Measurements from ENCODE around the gene FBXL4. TPM values are rescaled to one million over a fixed set of nuclear protein-coding genes. Genes with fewer than 3 reads are reported as not detected.

FBXL4 gene
- total RNA-seq, 1 experiment from 2014 or later: 15.1 TPM

DNA sequence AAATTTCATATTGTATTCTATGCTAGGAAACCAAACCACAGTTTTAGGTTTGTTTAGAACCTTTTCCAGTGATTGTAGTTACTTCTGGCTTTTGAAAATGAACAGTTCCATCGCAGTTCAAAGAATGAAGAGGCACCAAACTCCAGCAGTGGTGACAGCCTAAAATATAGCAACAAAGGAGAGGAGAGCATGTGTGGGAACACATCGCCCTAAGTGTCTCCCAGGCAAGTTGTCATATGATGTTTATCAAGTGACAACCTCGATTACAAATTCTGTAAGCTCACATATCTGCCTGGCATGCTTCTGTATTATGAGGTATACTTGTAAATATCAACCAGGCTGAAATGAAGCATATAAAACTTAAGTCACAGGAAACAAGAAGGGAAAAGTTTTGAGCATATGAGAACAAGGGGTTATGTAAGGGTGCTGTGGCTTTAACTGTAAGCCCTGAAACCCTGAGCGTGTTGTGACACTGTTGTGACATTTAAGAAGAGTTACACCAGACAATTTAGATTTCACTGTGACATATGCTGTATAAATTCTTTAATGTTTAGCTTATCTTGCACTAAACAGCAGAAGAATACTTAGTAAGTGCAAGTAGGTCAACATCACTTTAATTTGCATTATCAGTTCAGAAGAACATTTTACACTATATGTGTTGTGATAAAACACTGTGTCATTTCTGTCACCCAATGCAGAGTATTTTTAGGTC is 29.1 kb upstream of the FBXL4 start:
- intact Hi-C loops (cut with micrococcal nuclease; ENCODE audit: unreplicated experiment): no loop called here
- H2AFZ ChIP-seq: no peak overlapping the region; the same call in 1 of the 2 replicates
- H3F3A ChIP-seq (ENCODE audit: insufficient read depth, low read depth): no peaks in the 10 kb centered on the region
- no peak overlapping the region for H3K4me3 ChIP-seq
- no peaks in the 10 kb centered on the region for H3K4me1 ChIP-seq (replicated peaks; ENCODE audit: insufficient read depth)
- no peaks in the 10 kb centered on the region for H3K79me2 ChIP-seq (ENCODE audit: low read depth)
- H3K4me2 ChIP-seq: no peak overlapping the region
- H3K36me3 ChIP-seq (ENCODE audit: low read depth): no peaks in the 10 kb centered on the region
- 0 out of 2 replicates have a peak, but pooled peaks cover 1% of the 10 kb centered on the region for H3K9me2 ChIP-seq (ENCODE audit: insufficient read depth)
- H3K27ac ChIP-seq: no peak overlapping the region
- no peak for DNase-seq
- POLR2A ChIA-PET (ENCODE audit: unreplicated experiment): no interaction called here
- CTCF ChIA-PET: no interaction called here
- no peaks in the 10 kb centered on the region for H3K9me3 ChIP-seq (ENCODE audit: insufficient read depth, low read depth)
- no TSS peak for BruUV-seq (replicated peaks)
- no peaks in the 10 kb centered on the region for H3K27me3 ChIP-seq (ENCODE audit: insufficient read depth, low read depth)
- no peak for TF ChIP-seq EZH2 (IDR thresholded peaks at IDR 0.05; ENCODE audit: low read depth)
- TF ChIP-seq, protein P1, sequence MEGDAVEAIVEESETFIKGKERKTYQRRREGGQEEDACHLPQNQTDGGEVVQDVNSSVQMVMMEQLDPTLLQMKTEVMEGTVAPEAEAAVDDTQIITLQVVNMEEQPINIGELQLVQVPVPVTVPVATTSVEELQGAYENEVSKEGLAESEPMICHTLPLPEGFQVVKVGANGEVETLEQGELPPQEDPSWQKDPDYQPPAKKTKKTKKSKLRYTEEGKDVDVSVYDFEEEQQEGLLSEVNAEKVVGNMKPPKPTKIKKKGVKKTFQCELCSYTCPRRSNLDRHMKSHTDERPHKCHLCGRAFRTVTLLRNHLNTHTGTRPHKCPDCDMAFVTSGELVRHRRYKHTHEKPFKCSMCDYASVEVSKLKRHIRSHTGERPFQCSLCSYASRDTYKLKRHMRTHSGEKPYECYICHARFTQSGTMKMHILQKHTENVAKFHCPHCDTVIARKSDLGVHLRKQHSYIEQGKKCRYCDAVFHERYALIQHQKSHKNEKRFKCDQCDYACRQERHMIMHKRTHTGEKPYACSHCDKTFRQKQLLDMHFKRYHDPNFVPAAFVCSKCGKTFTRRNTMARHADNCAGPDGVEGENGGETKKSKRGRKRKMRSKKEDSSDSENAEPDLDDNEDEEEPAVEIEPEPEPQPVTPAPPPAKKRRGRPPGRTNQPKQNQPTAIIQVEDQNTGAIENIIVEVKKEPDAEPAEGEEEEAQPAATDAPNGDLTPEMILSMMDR (conservative IDR thresholded peaks at IDR 0.05): no peak
- H4K20me1 ChIP-seq (ENCODE audit: insufficient read depth): no peaks in the 10 kb centered on the region

GRCh38 chr6:98975421-98975820 is 27.7 kb upstream of the FBXL4 start:
- Histone ChIP-seq H3K79me2 (ENCODE audit: low read depth) (no peaks in the 10 kb centered on the region), H3K27me3 (ENCODE audit: insufficient read depth, low read depth) (no peaks in the 10 kb centered on the region), H3K4me3 (no peak overlapping the region), H3K36me3 (ENCODE audit: low read depth) (no peaks in the 10 kb centered on the region), H3K4me1 (replicated peaks; ENCODE audit: insufficient read depth) (no peaks in the 10 kb centered on the region), H3K9me2 (ENCODE audit: insufficient read depth) (no peaks in the 10 kb centered on the region), H4K20me1 (ENCODE audit: insufficient read depth) (no peaks in the 10 kb centered on the region), H3K9me3 (ENCODE audit: insufficient read depth, low read depth) (no peaks in the 10 kb centered on the region), H3K4me2 (no peak overlapping the region), H2AFZ (no peak overlapping the region), H3F3A (ENCODE audit: insufficient read depth, low read depth) (no peaks in the 10 kb centered on the region), H3K27ac (no peak overlapping the region)
- no TSS peak for BruUV-seq (replicated peaks)
- no peak for DNase-seq
- CTCF ChIA-PET: no interaction called here
- POLR2A ChIA-PET (ENCODE audit: unreplicated experiment): no interaction called here
- TF ChIP-seq, protein P1 (conservative IDR thresholded peaks at IDR 0.05): no peak
- TF ChIP-seq EZH2 (IDR thresholded peaks at IDR 0.05; ENCODE audit: low read depth): no peak
- intact Hi-C loops (cut with micrococcal nuclease; ENCODE audit: unreplicated experiment): no loop called here

- Histone ChIP-seq H3K27ac (no peak overlapping the region), H3K4me1 (replicated peaks; ENCODE audit: insufficient read depth) (no peaks in the 10 kb centered on the region), H3K4me3 (no peak overlapping the region), H3K4me2 (no peak overlapping the region), H4K20me1 (ENCODE audit: insufficient read depth) (no peaks in the 10 kb centered on the region), H3F3A (ENCODE audit: insufficient read depth, low read depth) (no peaks in the 10 kb centered on the region), H2AFZ (no peak overlapping the region), H3K79me2 (ENCODE audit: low read depth) (no peaks in the 10 kb centered on the region), H3K9me2 (ENCODE audit: insufficient read depth) (no peaks in the 10 kb centered on the region), H3K27me3 (ENCODE audit: insufficient read depth, low read depth) (no peaks in the 10 kb centered on the region), H3K9me3 (ENCODE audit: insufficient read depth, low read depth) (no peaks in the 10 kb centered on the region), H3K36me3 (ENCODE audit: low read depth) (no peaks in the 10 kb centered on the region)
- CTCF ChIA-PET: no interaction called here
- DNase-seq: no peak
- intact Hi-C loops (cut with micrococcal nuclease; ENCODE audit: unreplicated experiment): no loop called here
- BruUV-seq (replicated peaks): no TSS peak
- POLR2A ChIA-PET (ENCODE audit: unreplicated experiment): no interaction called here
- no peak for TF ChIP-seq EZH2 (IDR thresholded peaks at IDR 0.05; ENCODE audit: low read depth)
- TF ChIP-seq, protein P1 (conservative IDR thresholded peaks at IDR 0.05): no peak
These were observed 26.6 kb upstream of the FBXL4 start for GRCh38 chr6:98974309-98974708.
